Gastrocnemius medialis (tissue), 4 donors: ENCODE results near the gene SLC24A4. TPM values are rescaled to one million over a fixed set of nuclear protein-coding genes. Genes with fewer than 3 reads are reported as not detected.

Experiments
- ATAC-seq, 2 donors: fragments of 150-250 bp; one replicate each; pipeline ENCODE4 v1.9.1; 2016
- DNase-seq, 2 donors: peaks; one replicate each; pipeline ENCODE4 v3.0.0-alpha.2; 2019
- H3K27ac ChIP-seq, 4 donors: fragments of 200-600 bp; sonication (generic); 1 replicate in 1 of 4; 2 replicates in 3 of 4; pipeline ENCODE4 v1.5.1; 2016 to 2018; ENCODE audit warnings: mild to moderate bottlenecking in 2 of 4, moderate library complexity in 1 of 4
- H3K27me3 ChIP-seq, 3 donors: fragments of 200-600 bp; sonication (generic) in 2 of 3; 1 replicate in 1 of 3; 2 replicates in 2 of 3; pipeline versions ENCODE4 v1.5.1 to v1.6.0; 2016 to 2019; ENCODE audit warnings: mild to moderate bottlenecking in 1 of 3, moderate library complexity in 1 of 3
- H3K36me3 ChIP-seq, 2 donors: fragments of 200-600 bp; sonication (generic) in 1 of 2; one replicate each; pipeline ENCODE4 v1.5.1; 2017 to 2018
- H3K4me1 ChIP-seq, 2 donors: fragments of 200-600 bp; sonication (generic) in 1 of 2; one replicate each; pipeline ENCODE4 v1.5.1; 2016 to 2017; ENCODE audit warnings: mild to moderate bottlenecking in 2 of 2
- H3K4me3 ChIP-seq, 4 donors: fragments of 200-600 bp; sonication (generic) in 3 of 4; 1 replicate in 1 of 4; 2 replicates in 3 of 4; pipeline ENCODE4 v1.5.1; 2016 to 2019; ENCODE audit warnings: mild to moderate bottlenecking in 2 of 4
- H3K9me3 ChIP-seq, 3 donors: fragments of 200-600 bp; sonication (generic) in 2 of 3; 1 replicate in 1 of 3; 2 replicates in 2 of 3; pipeline ENCODE4 v1.5.1; 2016 to 2019
- CTCF ChIP-seq, 5 experiments: fragments of 450-650 bp in 3 of 5; fragments of 200-600 bp in 2 of 5; sonication (generic) in 2 of 5; IDR thresholded peaks in 4 of 5; conservative IDR thresholded peaks in 1 of 5; 1 replicate in 4 of 5; 2 replicates in 1 of 5; pipeline ENCODE4 v1.5.1; 2016 to 2019; ENCODE audit warnings: antibody characterized with exemption in 5 of 5, mild to moderate bottlenecking in 3 of 5, moderate library complexity in 3 of 5
- POLR2A ChIP-seq, 2 donors: fragments of 450-650 bp; IDR thresholded peaks; one replicate each; pipeline ENCODE4 v1.6.1; 2017; ENCODE audit warnings: antibody characterized with exemption in 2 of 2, mild to moderate bottlenecking in 2 of 2, moderate library complexity in 2 of 2
- in situ Hi-C, 4 donors: fragments of 200-750 bp; cut with MboI; loops; one replicate each; pipeline versions ENCODE4 v1.15.0 to v1.8.0; 2017; ENCODE audit warnings: low sequenced_read_pairs in 4 of 4
- intact Hi-C: fragments of 100-400 bp; cut with DNase I; formaldehyde crosslinking; loops from one replicate; pipeline ENCODE4 v1.15.1; 2023; ENCODE audit warnings: low total_unique reads
- total RNA-seq, 4 donors: library from RNA; depleted of rRNA; stranded (reverse); fragments of >200 nt; gene quantifications; one replicate each; pipeline versions ENCODE4 v1.1.0 to v1.2.3, GENCODE V29; 2016

The SLC24A4 gene
- total RNA-seq, 4 donors from 2014 or later = 0.07 to 0.76 (median 0.50) TPM

- intact Hi-C loops = no loop called here
Measured at GRCh38 chr14:92416544-92416943, 93.6 kb downstream of the SLC24A4 start.

DNA sequence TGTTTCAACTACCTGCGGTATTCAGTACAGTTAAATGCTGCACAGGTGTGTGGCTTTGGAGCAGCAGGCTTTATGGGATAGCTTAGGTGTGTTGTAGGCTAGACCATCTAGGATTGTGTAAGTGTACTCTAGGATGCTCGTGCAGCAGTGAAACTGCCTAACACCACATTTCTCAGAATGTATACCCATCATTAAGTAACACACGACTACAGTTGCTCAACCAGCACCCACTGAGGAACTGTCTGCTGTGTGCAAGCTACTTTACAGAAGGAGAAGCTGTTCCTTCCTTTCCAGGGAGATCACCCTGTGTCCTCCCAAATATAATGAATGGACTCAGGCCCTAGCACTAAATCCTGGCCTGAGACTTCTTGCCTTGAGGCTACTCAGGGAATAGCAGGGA is 94.8 kb downstream of the SLC24A4 start:
- TF ChIP-seq POLR2A (IDR thresholded peaks at IDR 0.05) (no peak), CTCF (IDR thresholded peaks at IDR 0.05 in 4 of 5, conservative IDR thresholded peaks at IDR 0.05 in 1 of 5) (no peak)
- Histone ChIP-seq H3K4me1 (no peaks in the 10 kb centered on the region), H3K27ac (no peak overlapping the region), H3K27me3 (no peaks in the 10 kb centered on the region), H3K9me3 (no peaks in the 10 kb centered on the region), H3K36me3 (no peaks in the 10 kb centered on the region), H3K4me3 (no peak overlapping the region)
- peak in 1 of 2 donors; percentile 22 for DNase-seq
- intact Hi-C loops = no loop called here
- in situ Hi-C loops = no loop called here
- ATAC-seq = peak in 1 of 2 donors; percentile 39

More at GRCh38 chr14:92416544-92416943, 93.6 kb downstream of the SLC24A4 start:
- no peaks in the 10 kb centered on the region for H3K9me3 ChIP-seq
- no peak for ATAC-seq
- in situ Hi-C loops = no loop called here
- H3K4me3 ChIP-seq = no peak overlapping the region
- H3K27ac ChIP-seq = no peak overlapping the region
- no peak for DNase-seq
- TF ChIP-seq POLR2A (IDR thresholded peaks at IDR 0.05) (no peak), CTCF (IDR thresholded peaks at IDR 0.05 in 4 of 5, conservative IDR thresholded peaks at IDR 0.05 in 1 of 5) (no peak)
- no peaks in the 10 kb centered on the region for H3K27me3 ChIP-seq
- no peaks in the 10 kb centered on the region for H3K4me1 ChIP-seq
- H3K36me3 ChIP-seq = no peaks in the 10 kb centered on the region

GRCh38 chr14:92421751-92422150 is 98.8 kb downstream of the SLC24A4 start:
- in situ Hi-C loops = no loop called here
- no peaks in the 10 kb centered on the region for H3K27me3 ChIP-seq
- TF ChIP-seq POLR2A (IDR thresholded peaks at IDR 0.05) = no peak
- TF ChIP-seq CTCF (IDR thresholded peaks at IDR 0.05 in 4 of 5, conservative IDR thresholded peaks at IDR 0.05 in 1 of 5) = no peak
- ATAC-seq = no peak
- DNase-seq = no peak
- H3K4me1 ChIP-seq = no peaks in the 10 kb centered on the region
- H3K4me3 ChIP-seq = no peak overlapping the region
- no peaks in the 10 kb centered on the region for H3K36me3 ChIP-seq
- no peaks in the 10 kb centered on the region for H3K9me3 ChIP-seq
- no peak overlapping the region for H3K27ac ChIP-seq
- intact Hi-C loops = no loop called here

DNA sequence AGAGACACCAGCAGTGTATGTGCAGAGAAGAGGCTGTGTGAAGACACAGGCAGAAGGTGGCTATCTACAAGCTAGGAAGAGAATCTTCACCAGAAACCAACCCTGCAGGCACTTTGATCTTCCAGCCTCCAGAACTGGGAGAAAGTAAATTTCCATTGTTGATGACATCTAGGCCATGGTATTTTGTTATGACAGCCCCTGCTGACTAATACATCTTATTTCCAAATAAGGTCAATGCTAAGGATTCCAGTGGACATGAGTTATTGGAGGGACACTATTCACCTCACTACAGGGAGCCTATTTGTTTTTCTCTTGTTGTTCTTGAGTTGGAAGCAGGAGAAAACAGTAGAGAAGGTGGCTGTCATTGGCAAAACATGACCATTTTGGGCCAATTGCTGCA is 102.1 kb downstream of the SLC24A4 start:
- no peak for TF ChIP-seq CTCF (IDR thresholded peaks at IDR 0.05 in 4 of 5, conservative IDR thresholded peaks at IDR 0.05 in 1 of 5)
- no peak for TF ChIP-seq POLR2A (IDR thresholded peaks at IDR 0.05)
- ATAC-seq (no peak), DNase-seq (no peak)
- Histone ChIP-seq H3K4me1 (no peaks in the 10 kb centered on the region), H3K27me3 (no peaks in the 10 kb centered on the region), H3K36me3 (no peaks in the 10 kb centered on the region), H3K9me3 (no peaks in the 10 kb centered on the region), H3K4me3 (no peak overlapping the region), H3K27ac (no peak overlapping the region)
- intact Hi-C loops = no loop called here
- in situ Hi-C loops = loop anchor here in 1 of 4 donors (25.0 kb wide), 1 partner anchor 288 kb away; no protein-coding TSS in a partner anchor

DNA sequence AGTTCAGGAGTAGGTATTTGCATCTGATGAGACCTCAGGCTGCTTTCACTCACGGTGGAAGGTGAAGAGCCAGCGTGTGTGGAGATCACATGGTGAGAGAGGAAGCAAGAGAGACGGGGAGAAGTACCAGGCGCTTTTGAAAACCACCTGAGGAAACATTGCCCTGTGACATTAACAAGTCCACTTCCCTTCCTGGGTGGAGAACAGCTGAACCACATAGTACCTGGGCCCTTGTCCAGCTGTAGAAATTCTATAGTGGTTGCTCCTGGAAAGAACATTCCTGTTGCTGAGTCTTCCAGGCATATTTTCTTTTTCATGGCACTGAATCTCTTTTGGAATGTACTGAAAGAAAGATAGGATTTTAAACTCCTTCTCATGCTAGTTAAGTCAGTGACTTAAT is 103.3 kb downstream of the SLC24A4 start:
- no peak for TF ChIP-seq POLR2A (IDR thresholded peaks at IDR 0.05)
- no peak for TF ChIP-seq CTCF (IDR thresholded peaks at IDR 0.05 in 4 of 5, conservative IDR thresholded peaks at IDR 0.05 in 1 of 5)
- ATAC-seq (no peak), DNase-seq (no peak)
- in situ Hi-C loops = loop anchor here in 1 of 4 donors (25.0 kb wide), 1 partner anchor 289 kb away; no protein-coding TSS in a partner anchor
- intact Hi-C loops = no loop called here
- H3K4me1 ChIP-seq = no peaks in the 10 kb centered on the region
- no peaks in the 10 kb centered on the region for H3K9me3 ChIP-seq
- no peaks in the 10 kb centered on the region for H3K27me3 ChIP-seq
- no peak overlapping the region for H3K27ac ChIP-seq
- no peak overlapping the region for H3K4me3 ChIP-seq
- H3K36me3 ChIP-seq = no peaks in the 10 kb centered on the region
